Adrenal gland (tissue), 12 donors: ENCODE results near the gene MBNL3. TPM values are rescaled to one million over a fixed set of nuclear protein-coding genes. Genes with fewer than 3 reads are reported as not detected.

Experiments used
- DNase-seq, 7 donors: peaks; one replicate each; pipeline ENCODE4 v3.0.0-alpha.2; 2019 to 2020
- H3K27ac ChIP-seq, 5 donors: fragments of 200-600 bp; sonication (generic) in 4 of 5; 1 replicate in 3 of 5; 2 replicates in 2 of 5; pipeline versions ENCODE4 v1.5.1 to v1.8.0; 2016 to 2020; ENCODE audit warnings: mild to moderate bottlenecking in 1 of 5
- H3K27me3 ChIP-seq: fragments of 200-600 bp; 2 replicates; pipeline ENCODE4 v1.8.0; 2021
- H3K36me3 ChIP-seq, 2 donors: fragments of 200-600 bp; replicated peaks in 1 of 2; 1 replicate in 1 of 2; 2 replicates in 1 of 2; pipeline versions ENCODE4 v1.5.1 to v1.8.0; 2018 to 2022
- H3K4me1 ChIP-seq, 2 donors: fragments of 200-600 bp; replicated peaks in 1 of 2; 1 replicate in 1 of 2; 2 replicates in 1 of 2; pipeline versions ENCODE4 v1.5.1 to v1.8.0; 2018 to 2021
- H3K4me3 ChIP-seq, 4 donors: fragments of 200-600 bp; sonication (generic) in 3 of 4; one replicate each; pipeline ENCODE4 v1.5.1; 2016 to 2018
- H3K9me3 ChIP-seq, 3 donors: fragments of 200-600 bp; sonication (generic) in 1 of 3; replicated peaks in 1 of 3; 1 replicate in 2 of 3; 2 replicates in 1 of 3; pipeline versions ENCODE4 v1.5.1 to v1.8.0; 2016 to 2021
- CTCF ChIP-seq, 6 experiments: fragments of 450-650 bp in 4 of 6; fragments of 200-600 bp in 2 of 6; sonication (generic) in 1 of 6; IDR thresholded peaks; 1 replicate in 5 of 6; 2 replicates in 1 of 6; pipeline versions ENCODE4 v1.5.1 to v1.8.0; 2016 to 2021; ENCODE audit warnings: antibody characterized with exemption in 6 of 6, mild to moderate bottlenecking in 2 of 6, moderate library complexity in 1 of 6
- POLR2A ChIP-seq, 2 donors: fragments of 450-650 bp; IDR thresholded peaks; one replicate each; pipeline ENCODE4 v1.6.1; 2017; ENCODE audit warnings: antibody characterized with exemption in 2 of 2, mild to moderate bottlenecking in 2 of 2, moderate library complexity in 1 of 2
- WGBS, 4 donors: extraction: QIAGEN DNeasy Blood & Tissue Kit in 2 of 4; methylation state at CpG; one replicate each; pipeline versions ENCODE4 v1.1.5 to v1.1.7; 2013 to 2017; 5-methylcytosine and 5-hydroxymethylcytosine counted together
- intact Hi-C, 2 donors: fragments of 100-400 bp; cut with DNase I; formaldehyde crosslinking; loops; one replicate each; pipeline versions ENCODE4 v1.14.1 to v1.15.0; 2022 to 2023
- polyA plus RNA-seq, 3 donors: library from polyadenylated mRNA; stranded (reverse); fragments of 200-250 nt in 2 of 3; fragments of 350-450 nt in 1 of 3; fragmentation: Illumina TruSeq in 1 of 3; extraction: RNeasy Lipid Tissue Mini Kit (QIAGEN cat#74804) in 1 of 3; gene quantifications; one replicate each; pipeline ENCODE4 v1.2.3, GENCODE V29; 2013 to 2014
- total RNA-seq, 9 donors: library from RNA; depleted of rRNA in 4 of 9; stranded (reverse); fragments of >200 nt in 4 of 9; fragments of 120-200 nt in 1 of 9; fragmentation: NEBNext Ultra II Directional in 1 of 9; extraction: Animal tissue kit (Norgen Biotek cat#: 25700) in 1 of 9; gene quantifications; one replicate each; pipeline versions ENCODE4 v1.1.0 to v1.2.4, GENCODE V29; 2013 to 2023
- donor health status: healthy with polysubstance abuse.
- donor health status: Bipolar disorder and iron deficiency.
- donor health status: DM: yes; HTN: yes; CAD: no.
- donor health status: DM: no; HTN: no; CAD: no.
- donor health status: DM: no; HTN: no; CAD: no.
- donor health status: DM: yes; HTN: yes; CAD: no.

The MBNL3 gene
- total and polyA plus RNA-seq, 12 donors, result 2.4 to 166 (median 53.2) TPM

- intact Hi-C loops, result no loop called here
- no peaks in the 10 kb centered on the region for H3K36me3 ChIP-seq
- H3K4me3 ChIP-seq, result no peak overlapping the region
- no peak overlapping the region for H3K27ac ChIP-seq
- no peak for DNase-seq
- H3K9me3 ChIP-seq, result no peaks in the 10 kb centered on the region
- WGBS, 4 donors, result 28 to 64% (median 47%) methylated on average over 1 of the region's 1 CpG
- H3K4me1 ChIP-seq, result peaks cover 0 to 5% of the 10 kb centered on the region in 2 donors
- no peaks in the 10 kb centered on the region for H3K27me3 ChIP-seq
- TF ChIP-seq POLR2A (IDR thresholded peaks at IDR 0.05), result no peak
- no peak for TF ChIP-seq CTCF (IDR thresholded peaks at IDR 0.05)
Measured at GRCh38 chrX:132472397-132472796, 16.4 kb downstream of the MBNL3 start.

GRCh38 chrX:132470831-132471230 is 18.0 kb downstream of the MBNL3 start:
- no peaks in the 10 kb centered on the region for H3K36me3 ChIP-seq
- peaks cover 0 to 5% of the 10 kb centered on the region in 2 donors for H3K4me1 ChIP-seq
- no peaks in the 10 kb centered on the region for H3K9me3 ChIP-seq
- intact Hi-C loops, result no loop called here
- TF ChIP-seq POLR2A (IDR thresholded peaks at IDR 0.05), result no peak
- no peak for TF ChIP-seq CTCF (IDR thresholded peaks at IDR 0.05)
- no peak overlapping the region for H3K4me3 ChIP-seq
- H3K27ac ChIP-seq, result no peak overlapping the region
- 63 to 83% (median 81%) methylated on average over 2 of the region's 2 CpGs for WGBS, 4 donors
- no peaks in the 10 kb centered on the region for H3K27me3 ChIP-seq
- no peak for DNase-seq

GRCh38 chrX:132470179-132470578 is 18.7 kb downstream of the MBNL3 start:
- intact Hi-C loops, result no loop called here

GRCh38 chrX:132468454-132468853 is 20.4 kb downstream of the MBNL3 start:
- no peak for DNase-seq
- Histone ChIP-seq H3K4me1 (no peaks in the 10 kb centered on the region), H3K27me3 (peaks cover 6% of the 10 kb centered on the region), H3K4me3 (no peak overlapping the region), H3K9me3 (peaks cover 0 to 2% (median 0%) of the 10 kb centered on the region in 3 donors), H3K27ac (no peak overlapping the region), H3K36me3 (no peaks in the 10 kb centered on the region)
- intact Hi-C loops, result no loop called here
- 58 to 78% (median 74%) methylated on average over 3 of the region's 3 CpGs for WGBS, 4 donors
- no peak for TF ChIP-seq POLR2A (IDR thresholded peaks at IDR 0.05)
- TF ChIP-seq CTCF (IDR thresholded peaks at IDR 0.05), result no peak

More at GRCh38 chrX:132470179-132470578, 18.7 kb downstream of the MBNL3 start:
- no peak for TF ChIP-seq CTCF (IDR thresholded peaks at IDR 0.05)
- no peak for TF ChIP-seq POLR2A (IDR thresholded peaks at IDR 0.05)
- no peaks in the 10 kb centered on the region for H3K9me3 ChIP-seq
- H3K36me3 ChIP-seq, result no peaks in the 10 kb centered on the region
- WGBS, 4 donors, result 79 to 100% (median 88%) methylated on average over 1 of the region's 1 CpG
- H3K4me3 ChIP-seq, result no peak overlapping the region
- no peaks in the 10 kb centered on the region for H3K27me3 ChIP-seq
- no peak overlapping the region for H3K27ac ChIP-seq
- no peak for DNase-seq
- H3K4me1 ChIP-seq, result peaks cover 0 to 5% of the 10 kb centered on the region in 2 donors
